Neural progenitor cell (in vitro differentiated cells): ENCODE results near the gene LCP1. TPM values are rescaled to one million over a fixed set of nuclear protein-coding genes. Genes with fewer than 3 reads are reported as not detected.

ENCODE experiments used
- DNase-seq: peaks from one replicate; pipeline ENCODE4 v3.0.0-alpha.2; 2016; ENCODE audit warnings: low spot score
- H2AFZ ChIP-seq: fragments of 200-600 bp; sonication (generic); replicated peaks from 2 replicates; pipeline ENCODE4 v1.6.1; 2016; ENCODE audit warnings: antibody characterized with exemption
- H3F3A ChIP-seq: fragments of 200-600 bp; sonication (generic); 2 replicates; pipeline ENCODE4 v1.6.1; 2016; ENCODE audit warnings: antibody characterized with exemption, low read depth
- H3K27ac ChIP-seq: fragments of 200-600 bp; sonication (generic); 2 replicates; pipeline ENCODE4 v1.5.1; 2016; ENCODE audit warnings: mild to moderate bottlenecking
- H3K27me3 ChIP-seq: fragments of 200-600 bp; sonication (generic); 2 replicates; pipeline ENCODE4 v1.6.1; 2016; ENCODE audit warnings: mild to moderate bottlenecking, moderate library complexity
- H3K36me3 ChIP-seq: fragments of 200-600 bp; sonication (generic); 2 replicates; pipeline ENCODE4 v1.5.1; 2016
- H3K4me1 ChIP-seq: fragments of 200-600 bp; sonication (generic); 2 replicates; pipeline ENCODE4 v1.6.1; 2016; ENCODE audit warnings: mixed run types
- H3K4me2 ChIP-seq: fragments of 200-600 bp; sonication (generic); 2 replicates; pipeline ENCODE4 v1.6.1; 2016
- H3K4me3 ChIP-seq: fragments of 200-600 bp; sonication (generic); 2 replicates; pipeline ENCODE4 v1.5.1; 2016
- H3K79me2 ChIP-seq: fragments of 200-600 bp; sonication (generic); 2 replicates; pipeline ENCODE4 v1.6.1; 2016; ENCODE audit warnings: low read depth
- H3K9ac ChIP-seq: fragments of 200-600 bp; sonication (generic); 2 replicates; pipeline ENCODE4 v1.6.1; 2016
- H3K9me3 ChIP-seq: fragments of 200-600 bp; sonication (generic); 2 replicates; pipeline ENCODE4 v1.5.1; 2016; ENCODE audit warnings: low read depth
- H4K20me1 ChIP-seq: fragments of 200-600 bp; sonication (generic); 2 replicates; pipeline ENCODE4 v1.6.1; 2016; ENCODE audit warnings: low read depth
- H3K27ac Mint-ChIP-seq: 3 replicates; pipeline ENCODE4 v1.8.0; 2021; ENCODE audit warnings: mixed read lengths
- H3K27me3 Mint-ChIP-seq: 2 replicates; pipeline ENCODE4 v1.8.0; 2022; ENCODE audit warnings: low read depth, mild to moderate bottlenecking, inconsistent platforms, moderate library complexity, mixed read lengths; ENCODE audit not compliant: insufficient read depth
- H3K36me3 Mint-ChIP-seq: 3 replicates; pipeline ENCODE4 v1.8.0; 2021; ENCODE audit warnings: mixed read lengths
- H3K4me1 Mint-ChIP-seq: 3 replicates; pipeline ENCODE4 v1.8.0; 2021; ENCODE audit warnings: mixed read lengths
- H3K4me3 Mint-ChIP-seq: 3 replicates; pipeline ENCODE4 v1.8.0; 2021; ENCODE audit warnings: mild to moderate bottlenecking, moderate library complexity, mixed read lengths
- H3K9me3 Mint-ChIP-seq: 3 replicates; pipeline ENCODE4 v1.8.0; 2020; ENCODE audit warnings: mixed read lengths
- EZH2 ChIP-seq: fragments of 200-600 bp; sonication (generic); IDR thresholded peaks from 2 replicates; pipeline ENCODE4 v1.6.1; 2017; ENCODE audit warnings: antibody characterized with exemption, mild to moderate bottlenecking, moderate library complexity
- EZH2phosphoT487 ChIP-seq: fragments of 200-600 bp; sonication (generic); IDR thresholded peaks from 2 replicates; pipeline ENCODE4 v1.6.1; 2017; ENCODE audit warnings: antibody characterized with exemption
- total RNA-seq: library from RNA; depleted of rRNA; stranded (reverse); fragments of >200 nt; gene quantifications from 2 replicates; pipeline ENCODE4 v1.2.3, GENCODE V29; 2015; ENCODE audit warnings: low replicate concordance
- TF ChIP-seq, protein P1 (sequence below): fragments of 200-600 bp; sonication (generic); IDR thresholded peaks from 2 replicates; pipeline ENCODE4 v1.5.1; 2017; ENCODE audit warnings: antibody characterized with exemption, mild to moderate bottlenecking

The LCP1 gene
- total RNA-seq, 1 donor from 2014 or later, result 2.2 TPM

DNA sequence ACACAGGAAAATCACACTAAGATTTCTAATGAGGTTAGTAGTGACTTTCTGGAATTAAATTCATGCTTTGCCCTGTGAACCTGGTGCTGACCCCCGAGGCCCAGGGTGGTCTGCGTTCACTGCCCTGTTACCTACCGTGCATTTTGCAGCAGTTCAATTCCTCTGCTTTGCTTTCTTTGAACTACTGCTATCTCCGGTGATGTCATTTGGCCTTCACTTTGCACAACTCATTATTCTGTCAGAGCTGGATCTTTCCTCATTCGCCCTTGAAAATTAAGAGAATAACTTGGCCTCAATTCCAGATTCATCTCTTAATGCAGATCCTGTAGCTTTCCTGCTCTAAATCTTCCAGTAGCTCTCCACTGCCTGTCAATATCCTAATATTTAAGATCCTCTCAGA lies 21.0 kb upstream of the LCP1 start:
- H3F3A ChIP-seq, result no peaks in the 10 kb centered on the region
- Mint-ChIP-seq H3K9me3 (no peaks in the 10 kb centered on the region), H3K27ac (no peak overlapping the region), H3K36me3 (no peaks in the 10 kb centered on the region), H3K27me3 (peaks cover 2% of the 10 kb centered on the region), H3K4me1 (peaks cover 6% of the 10 kb centered on the region), H3K4me3 (no peak overlapping the region)
- no peak overlapping the region for H3K4me2 ChIP-seq
- H2AFZ ChIP-seq, result no peak overlapping the region
- TF ChIP-seq EZH2 (no peak), EZH2phosphoT487 (no peak)
- TF ChIP-seq, protein P1, sequence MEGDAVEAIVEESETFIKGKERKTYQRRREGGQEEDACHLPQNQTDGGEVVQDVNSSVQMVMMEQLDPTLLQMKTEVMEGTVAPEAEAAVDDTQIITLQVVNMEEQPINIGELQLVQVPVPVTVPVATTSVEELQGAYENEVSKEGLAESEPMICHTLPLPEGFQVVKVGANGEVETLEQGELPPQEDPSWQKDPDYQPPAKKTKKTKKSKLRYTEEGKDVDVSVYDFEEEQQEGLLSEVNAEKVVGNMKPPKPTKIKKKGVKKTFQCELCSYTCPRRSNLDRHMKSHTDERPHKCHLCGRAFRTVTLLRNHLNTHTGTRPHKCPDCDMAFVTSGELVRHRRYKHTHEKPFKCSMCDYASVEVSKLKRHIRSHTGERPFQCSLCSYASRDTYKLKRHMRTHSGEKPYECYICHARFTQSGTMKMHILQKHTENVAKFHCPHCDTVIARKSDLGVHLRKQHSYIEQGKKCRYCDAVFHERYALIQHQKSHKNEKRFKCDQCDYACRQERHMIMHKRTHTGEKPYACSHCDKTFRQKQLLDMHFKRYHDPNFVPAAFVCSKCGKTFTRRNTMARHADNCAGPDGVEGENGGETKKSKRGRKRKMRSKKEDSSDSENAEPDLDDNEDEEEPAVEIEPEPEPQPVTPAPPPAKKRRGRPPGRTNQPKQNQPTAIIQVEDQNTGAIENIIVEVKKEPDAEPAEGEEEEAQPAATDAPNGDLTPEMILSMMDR, result no peak
- peaks cover 3% of the 10 kb centered on the region for H3K4me1 ChIP-seq
- H3K79me2 ChIP-seq, result no peaks in the 10 kb centered on the region
- no peaks in the 10 kb centered on the region for H3K9me3 ChIP-seq
- H3K27me3 ChIP-seq, result no peaks in the 10 kb centered on the region
- no peaks in the 10 kb centered on the region for H4K20me1 ChIP-seq
- no peak for DNase-seq
- H3K4me3 ChIP-seq, result no peak overlapping the region
- no peak overlapping the region for H3K9ac ChIP-seq
- H3K27ac ChIP-seq, result no peak overlapping the region
- no peaks in the 10 kb centered on the region for H3K36me3 ChIP-seq

DNA sequence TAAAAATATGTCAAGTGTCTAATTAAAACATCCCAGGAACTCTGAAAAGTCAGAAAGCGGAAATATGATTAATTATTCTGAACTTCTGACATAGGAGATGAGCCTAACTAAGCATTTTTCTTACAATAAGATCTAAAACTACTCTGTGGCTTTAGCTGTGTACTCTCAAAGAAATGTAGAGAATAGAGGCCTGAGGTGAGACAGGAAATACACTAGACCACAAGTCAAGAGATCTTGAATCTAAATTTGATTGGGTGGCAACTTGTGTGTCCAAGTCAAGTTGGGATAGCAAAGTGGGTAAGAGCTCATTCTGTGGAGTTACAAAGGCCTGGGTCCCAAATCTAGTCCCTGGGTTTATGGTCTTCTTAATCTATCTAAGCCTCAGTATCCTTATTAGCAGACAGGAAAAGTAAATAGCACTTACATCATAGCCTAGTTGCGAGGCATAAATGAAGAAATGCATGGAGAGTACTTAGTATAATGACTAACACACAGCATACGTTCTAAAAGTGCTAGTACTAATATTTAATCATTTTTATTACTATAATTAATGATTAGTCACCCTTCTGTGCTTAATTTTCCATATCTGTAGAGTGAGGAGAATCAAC lies 20.3 kb upstream of the LCP1 start:
- Mint-ChIP-seq H3K4me3 (no peak overlapping the region), H3K4me1 (no peaks in the 10 kb centered on the region), H3K27me3 (peaks cover 2% of the 10 kb centered on the region), H3K27ac (no peak overlapping the region), H3K36me3 (no peaks in the 10 kb centered on the region), H3K9me3 (no peaks in the 10 kb centered on the region)
- Histone ChIP-seq H3K4me2 (no peak overlapping the region), H3K4me3 (no peak overlapping the region), H3K79me2 (no peaks in the 10 kb centered on the region), H3K27me3 (no peaks in the 10 kb centered on the region), H2AFZ (no peak overlapping the region), H4K20me1 (no peaks in the 10 kb centered on the region), H3K9me3 (no peaks in the 10 kb centered on the region), H3K9ac (no peak overlapping the region), H3K27ac (no peak overlapping the region), H3K36me3 (no peaks in the 10 kb centered on the region), H3F3A (no peaks in the 10 kb centered on the region), H3K4me1 (no peaks in the 10 kb centered on the region)
- TF ChIP-seq EZH2, result no peak
- TF ChIP-seq EZH2phosphoT487, result no peak
- TF ChIP-seq, protein P1, result no peak
- no peak for DNase-seq

DNA sequence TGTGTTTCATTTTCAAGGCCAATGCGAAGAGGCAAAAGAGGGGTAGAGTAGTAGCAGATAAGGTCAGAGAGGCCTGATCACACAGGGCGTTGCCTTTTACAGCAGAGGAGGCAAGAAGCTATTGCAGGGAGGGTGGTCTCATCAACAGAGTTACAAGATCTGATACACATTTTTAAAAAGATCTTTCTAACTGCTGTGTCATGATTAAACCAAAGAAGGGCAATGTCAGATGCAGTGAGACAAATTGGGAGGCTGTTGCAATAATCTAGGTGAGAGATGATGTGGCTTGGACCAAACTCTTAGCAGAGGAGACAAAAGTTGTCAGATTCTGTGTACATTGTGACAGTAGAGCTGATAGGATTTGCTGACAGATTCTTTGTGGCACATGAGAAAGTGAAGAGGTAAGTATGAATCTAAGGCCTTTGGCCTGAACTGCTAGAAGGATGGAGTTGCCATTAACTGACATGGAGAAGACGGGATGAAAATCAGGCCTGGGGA lies 16.8 kb upstream of the LCP1 start:
- H4K20me1 ChIP-seq, result no peaks in the 10 kb centered on the region
- H3K27ac Mint-ChIP-seq, result no peak overlapping the region
- no peaks in the 10 kb centered on the region for H3K79me2 ChIP-seq
- no peak for DNase-seq
- H3K4me1 ChIP-seq, result no peaks in the 10 kb centered on the region
- no peaks in the 10 kb centered on the region for H3K36me3 Mint-ChIP-seq
- no peak overlapping the region for H3K9ac ChIP-seq
- H3K27me3 ChIP-seq, result no peaks in the 10 kb centered on the region
- no peaks in the 10 kb centered on the region for H3K36me3 ChIP-seq
- H3K27ac ChIP-seq, result no peak overlapping the region
- no peak overlapping the region for H3K4me2 ChIP-seq
- no peaks in the 10 kb centered on the region for H3K4me1 Mint-ChIP-seq
- no peak overlapping the region for H3K4me3 Mint-ChIP-seq
- no peaks in the 10 kb centered on the region for H3K9me3 Mint-ChIP-seq
- H3K27me3 Mint-ChIP-seq, result peaks cover 2% of the 10 kb centered on the region
- no peak overlapping the region for H3K4me3 ChIP-seq
- no peaks in the 10 kb centered on the region for H3F3A ChIP-seq
- no peaks in the 10 kb centered on the region for H3K9me3 ChIP-seq
- TF ChIP-seq EZH2, result no peak
- TF ChIP-seq EZH2phosphoT487, result no peak
- TF ChIP-seq, protein P1, result no peak
- no peak overlapping the region for H2AFZ ChIP-seq
